ENCODE measurements around the gene RIPOR3. TPM values are rescaled to one million over a fixed set of nuclear protein-coding genes. Genes with fewer than 3 reads are reported as not detected.

RIPOR3 gene
- polyA plus RNA-seq, 1 donor from 2014 or later: not detected

- Histone ChIP-seq H3F3A (ENCODE audit: insufficient read depth, low read length, poor library complexity, severe bottlenecking) (no peaks in the 10 kb centered on the region), H2AFZ (ENCODE audit: low read depth, low read length) (no peak overlapping the region), H3K4me2 (ENCODE audit: low read length) (no peak overlapping the region), H3K9me3 (ENCODE audit: low read length) (no peaks in the 10 kb centered on the region), H3K9me2 (ENCODE audit: insufficient read depth, low read length) (no peaks in the 10 kb centered on the region), H3K79me2 (replicated peaks; ENCODE audit: insufficient read depth, low read length) (no peaks in the 10 kb centered on the region), H3K27ac (ENCODE audit: low read length) (no peak overlapping the region), H3K4me3 (ENCODE audit: low read length) (no peak overlapping the region), H3K9ac (ENCODE audit: low read length) (no peak overlapping the region), H4K20me1 (ENCODE audit: insufficient read depth) (no peaks in the 10 kb centered on the region), H3K36me3 (ENCODE audit: insufficient read depth, low read length) (peaks cover 11% of the 10 kb centered on the region), H3K27me3 (ENCODE audit: insufficient read depth, low read depth, low read length) (no peaks in the 10 kb centered on the region)
- TF ChIP-seq RAD21 (conservative IDR thresholded peaks at IDR 0.05) (no peak), CTCF (IDR thresholded peaks at IDR 0.05; ENCODE audit: poor library complexity, severe bottlenecking) (no peak), MXI1 (conservative IDR thresholded peaks at IDR 0.05; ENCODE audit: poor library complexity, severe bottlenecking) (no peak), POLR2AphosphoS5 (IDR thresholded peaks at IDR 0.05) (no peak), EZH2 (IDR thresholded peaks at IDR 0.05; ENCODE audit: borderline replicate concordance, insufficient read depth, low read length, poor library complexity, severe bottlenecking) (no peak), SMC3 (conservative IDR thresholded peaks at IDR 0.05; ENCODE audit: poor library complexity) (no peak), TAF1 (IDR thresholded peaks at IDR 0.05; ENCODE audit: low read depth) (no peak), EP300 (conservative IDR thresholded peaks at IDR 0.05; ENCODE audit: poor library complexity, severe bottlenecking) (no peak)
- TF ChIP-seq, protein P1, sequence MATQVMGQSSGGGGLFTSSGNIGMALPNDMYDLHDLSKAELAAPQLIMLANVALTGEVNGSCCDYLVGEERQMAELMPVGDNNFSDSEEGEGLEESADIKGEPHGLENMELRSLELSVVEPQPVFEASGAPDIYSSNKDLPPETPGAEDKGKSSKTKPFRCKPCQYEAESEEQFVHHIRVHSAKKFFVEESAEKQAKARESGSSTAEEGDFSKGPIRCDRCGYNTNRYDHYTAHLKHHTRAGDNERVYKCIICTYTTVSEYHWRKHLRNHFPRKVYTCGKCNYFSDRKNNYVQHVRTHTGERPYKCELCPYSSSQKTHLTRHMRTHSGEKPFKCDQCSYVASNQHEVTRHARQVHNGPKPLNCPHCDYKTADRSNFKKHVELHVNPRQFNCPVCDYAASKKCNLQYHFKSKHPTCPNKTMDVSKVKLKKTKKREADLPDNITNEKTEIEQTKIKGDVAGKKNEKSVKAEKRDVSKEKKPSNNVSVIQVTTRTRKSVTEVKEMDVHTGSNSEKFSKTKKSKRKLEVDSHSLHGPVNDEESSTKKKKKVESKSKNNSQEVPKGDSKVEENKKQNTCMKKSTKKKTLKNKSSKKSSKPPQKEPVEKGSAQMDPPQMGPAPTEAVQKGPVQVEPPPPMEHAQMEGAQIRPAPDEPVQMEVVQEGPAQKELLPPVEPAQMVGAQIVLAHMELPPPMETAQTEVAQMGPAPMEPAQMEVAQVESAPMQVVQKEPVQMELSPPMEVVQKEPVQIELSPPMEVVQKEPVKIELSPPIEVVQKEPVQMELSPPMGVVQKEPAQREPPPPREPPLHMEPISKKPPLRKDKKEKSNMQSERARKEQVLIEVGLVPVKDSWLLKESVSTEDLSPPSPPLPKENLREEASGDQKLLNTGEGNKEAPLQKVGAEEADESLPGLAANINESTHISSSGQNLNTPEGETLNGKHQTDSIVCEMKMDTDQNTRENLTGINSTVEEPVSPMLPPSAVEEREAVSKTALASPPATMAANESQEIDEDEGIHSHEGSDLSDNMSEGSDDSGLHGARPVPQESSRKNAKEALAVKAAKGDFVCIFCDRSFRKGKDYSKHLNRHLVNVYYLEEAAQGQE (IDR thresholded peaks at IDR 0.05; ENCODE audit: borderline replicate concordance): no peak
Observed at GRCh38 chr20:50578061-50578777, 113.1 kb downstream of the RIPOR3 start.

- no peaks in the 10 kb centered on the region for H3K79me2 ChIP-seq (replicated peaks; ENCODE audit: insufficient read depth, low read length)
- no peak overlapping the region for H3K4me3 ChIP-seq (ENCODE audit: low read length)
- no peaks in the 10 kb centered on the region for H3K9me2 ChIP-seq (ENCODE audit: insufficient read depth, low read length)
- no peak overlapping the region for H3K9ac ChIP-seq (ENCODE audit: low read length)
- H3K36me3 ChIP-seq (ENCODE audit: insufficient read depth, low read length): peaks cover 11% of the 10 kb centered on the region
- H3K4me2 ChIP-seq (ENCODE audit: low read length): no peak overlapping the region
- no peaks in the 10 kb centered on the region for H3F3A ChIP-seq (ENCODE audit: insufficient read depth, low read length, poor library complexity, severe bottlenecking)
- TF ChIP-seq EP300 (conservative IDR thresholded peaks at IDR 0.05; ENCODE audit: poor library complexity, severe bottlenecking): no peak
- TF ChIP-seq MXI1 (conservative IDR thresholded peaks at IDR 0.05; ENCODE audit: poor library complexity, severe bottlenecking): no peak
- H4K20me1 ChIP-seq (ENCODE audit: insufficient read depth): no peaks in the 10 kb centered on the region
- H3K27ac ChIP-seq (ENCODE audit: low read length): no peak overlapping the region
- H2AFZ ChIP-seq (ENCODE audit: low read depth, low read length): no peak overlapping the region
- H3K27me3 ChIP-seq (ENCODE audit: insufficient read depth, low read depth, low read length): no peaks in the 10 kb centered on the region
- no peaks in the 10 kb centered on the region for H3K9me3 ChIP-seq (ENCODE audit: low read length)
Observed at GRCh38 chr20:50577175-50578018, 113.9 kb downstream of the RIPOR3 start.
